ENCODE data around the gene RUFY3.

DNA sequence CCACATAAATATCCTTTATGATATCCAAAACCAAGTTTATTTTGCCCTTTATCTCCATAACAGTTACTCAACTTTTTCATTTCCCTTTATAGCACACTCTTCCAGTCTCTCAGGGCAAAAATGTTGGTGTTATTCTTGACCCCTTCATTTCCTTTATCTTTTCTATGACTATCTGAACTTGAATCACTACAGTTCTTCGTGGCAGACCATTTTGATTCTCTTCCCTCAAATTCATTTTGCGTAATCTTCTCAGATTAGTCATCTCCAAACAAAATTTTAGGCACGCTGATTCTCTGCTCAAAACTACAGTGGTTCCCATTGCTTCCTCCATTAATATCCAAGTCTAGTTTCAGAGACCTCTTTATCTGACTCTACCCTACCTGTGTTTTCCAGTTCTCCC is 26.1 kb downstream of the RUFY3 start:
- TF ChIP-seq POLR2A (IDR thresholded peaks at IDR 0.05; ENCODE audit: low read length), result no peak
- TF ChIP-seq BHLHE40 (IDR thresholded peaks at IDR 0.05; ENCODE audit: low read depth, low read length), result no peak
- TF ChIP-seq, protein P1, sequence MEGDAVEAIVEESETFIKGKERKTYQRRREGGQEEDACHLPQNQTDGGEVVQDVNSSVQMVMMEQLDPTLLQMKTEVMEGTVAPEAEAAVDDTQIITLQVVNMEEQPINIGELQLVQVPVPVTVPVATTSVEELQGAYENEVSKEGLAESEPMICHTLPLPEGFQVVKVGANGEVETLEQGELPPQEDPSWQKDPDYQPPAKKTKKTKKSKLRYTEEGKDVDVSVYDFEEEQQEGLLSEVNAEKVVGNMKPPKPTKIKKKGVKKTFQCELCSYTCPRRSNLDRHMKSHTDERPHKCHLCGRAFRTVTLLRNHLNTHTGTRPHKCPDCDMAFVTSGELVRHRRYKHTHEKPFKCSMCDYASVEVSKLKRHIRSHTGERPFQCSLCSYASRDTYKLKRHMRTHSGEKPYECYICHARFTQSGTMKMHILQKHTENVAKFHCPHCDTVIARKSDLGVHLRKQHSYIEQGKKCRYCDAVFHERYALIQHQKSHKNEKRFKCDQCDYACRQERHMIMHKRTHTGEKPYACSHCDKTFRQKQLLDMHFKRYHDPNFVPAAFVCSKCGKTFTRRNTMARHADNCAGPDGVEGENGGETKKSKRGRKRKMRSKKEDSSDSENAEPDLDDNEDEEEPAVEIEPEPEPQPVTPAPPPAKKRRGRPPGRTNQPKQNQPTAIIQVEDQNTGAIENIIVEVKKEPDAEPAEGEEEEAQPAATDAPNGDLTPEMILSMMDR (IDR thresholded peaks at IDR 0.05), result no peak
- no peak for TF ChIP-seq RAD21 (conservative IDR thresholded peaks at IDR 0.05 in 1 of 2, IDR thresholded peaks at IDR 0.05 in 1 of 2)
- TF ChIP-seq, protein P2, sequence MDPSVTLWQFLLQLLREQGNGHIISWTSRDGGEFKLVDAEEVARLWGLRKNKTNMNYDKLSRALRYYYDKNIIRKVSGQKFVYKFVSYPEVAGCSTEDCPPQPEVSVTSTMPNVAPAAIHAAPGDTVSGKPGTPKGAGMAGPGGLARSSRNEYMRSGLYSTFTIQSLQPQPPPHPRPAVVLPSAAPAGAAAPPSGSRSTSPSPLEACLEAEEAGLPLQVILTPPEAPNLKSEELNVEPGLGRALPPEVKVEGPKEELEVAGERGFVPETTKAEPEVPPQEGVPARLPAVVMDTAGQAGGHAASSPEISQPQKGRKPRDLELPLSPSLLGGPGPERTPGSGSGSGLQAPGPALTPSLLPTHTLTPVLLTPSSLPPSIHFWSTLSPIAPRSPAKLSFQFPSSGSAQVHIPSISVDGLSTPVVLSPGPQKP (IDR thresholded peaks at IDR 0.05; ENCODE audit: low read depth, low read length), result no peak
- no peak for TF ChIP-seq FOSL2 (IDR thresholded peaks at IDR 0.05)
- no peak for TF ChIP-seq FOSL2 (CRISPR knock-in tag; IDR thresholded peaks at IDR 0.05)
- no peak for TF ChIP-seq CEBPB (IDR thresholded peaks at IDR 0.05)
